Mucosa of descending colon (tissue), 3 donors: ENCODE results near the gene ZIC5. TPM values are rescaled to one million over a fixed set of nuclear protein-coding genes. Genes with fewer than 3 reads are reported as not detected.
A peak's percentile ranks its signal among the peaks of the same experiment; 100 is the strongest.

Experiments
- ATAC-seq: fragments of 200-7000 bp; cut with Tn5 transposase; one replicate; pipeline ENCODE4 v1.9.1; 2020; ENCODE audit warnings: mild to moderate bottlenecking, moderate library complexity
- DNase-seq, 3 donors: peaks; one replicate each; pipeline ENCODE4 v3.0.0-alpha.2; 2020
- H3K36me3 ChIP-seq: fragments of 200-600 bp; one replicate; pipeline ENCODE4 v1.8.0; 2021; ENCODE audit warnings: low read depth, mild to moderate bottlenecking
- H3K4me1 ChIP-seq: fragments of 200-600 bp; one replicate; pipeline ENCODE4 v1.8.0; 2021; ENCODE audit warnings: low read depth, mild to moderate bottlenecking
- H3K4me3 ChIP-seq: fragments of 200-600 bp; one replicate; pipeline ENCODE4 v1.8.0; 2021; ENCODE audit warnings: mild to moderate bottlenecking
- H3K9me3 ChIP-seq: fragments of 200-600 bp; one replicate; pipeline ENCODE4 v1.8.0; 2021; ENCODE audit warnings: mild to moderate bottlenecking
- intact Hi-C, 2 donors: fragments of 100-400 bp; cut with DNase I in 1 of 2; cut with micrococcal nuclease in 1 of 2; formaldehyde crosslinking; loops; one replicate each; pipeline versions ENCODE4 v1.11.0 to v1.11.1; 2022; cut with DNase I, micrococcal nuclease
- total RNA-seq, 3 donors: library from RNA; stranded (reverse); fragmentation: NEBNext Ultra II Directional in 2 of 3; extraction: Animal tissue kit (Norgen Biotek cat#: 25700) in 2 of 3; gene quantifications; one replicate each; pipeline versions ENCODE4 v1.2.1 to v1.2.4, GENCODE V29; 2021 to 2023
- TF ChIP-seq, protein P1 (sequence below): fragments of 200-600 bp; IDR thresholded peaks from one replicate; pipeline ENCODE4 v1.8.0; 2022; ENCODE audit warnings: antibody characterized with exemption, mild to moderate bottlenecking
- donor health status: DM: no; HTN: no; CAD: no; lungs with moderate emphysema.
- donor health status: DM: no; HTN: no; CAD: no.
- donor health status: DM: no; HTN: yes; CAD: no.

Gene ZIC5
- total RNA-seq, 3 donors from 2014 or later: not detected

DNA sequence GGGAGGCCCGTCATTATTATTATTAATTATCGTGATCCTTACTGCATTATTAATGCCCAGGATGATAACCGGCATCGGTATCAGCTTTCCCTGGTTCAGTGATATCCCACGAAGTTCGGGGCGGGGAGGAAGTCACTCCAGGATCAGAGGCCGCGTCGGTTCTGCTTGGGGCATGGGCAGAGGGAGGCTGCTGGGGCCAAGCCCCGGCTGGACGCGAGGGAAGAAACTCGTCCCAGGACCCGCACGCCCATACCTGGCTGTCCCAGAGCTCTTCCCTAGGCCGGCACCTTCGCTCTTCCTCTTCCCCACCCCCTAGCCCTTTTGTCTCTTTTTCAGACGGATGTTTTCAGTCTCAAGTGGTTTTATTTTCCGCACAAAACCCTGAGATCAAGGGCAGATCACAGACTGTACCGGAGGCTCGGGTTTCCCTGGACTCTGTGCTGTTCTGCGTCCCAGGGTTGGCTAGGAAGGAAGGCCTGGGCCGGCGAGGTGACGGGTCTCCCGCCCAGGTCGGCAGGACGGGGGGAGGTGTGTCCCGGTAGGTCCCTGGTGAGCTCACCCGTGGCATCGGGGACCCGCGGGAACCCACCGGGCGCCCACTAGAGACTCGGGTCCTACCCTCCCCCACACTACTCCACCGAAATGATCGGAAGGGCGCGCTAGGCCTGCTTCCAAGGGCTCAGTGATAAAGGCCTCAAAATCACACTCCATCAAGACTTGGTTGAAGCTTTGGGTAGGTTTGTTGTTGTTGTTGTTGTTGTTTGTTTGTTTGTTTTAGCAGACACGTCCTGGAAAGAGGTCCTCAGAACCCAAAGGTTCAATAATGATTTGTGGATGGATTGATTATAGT is 17.9 kb upstream of the ZIC5 start:
- intact Hi-C loops: no loop called here
- peaks cover 22% of the 10 kb centered on the region for H3K4me1 ChIP-seq
- peak in 1 of 3 donors; percentile 33 for DNase-seq
- TF ChIP-seq, protein P1, sequence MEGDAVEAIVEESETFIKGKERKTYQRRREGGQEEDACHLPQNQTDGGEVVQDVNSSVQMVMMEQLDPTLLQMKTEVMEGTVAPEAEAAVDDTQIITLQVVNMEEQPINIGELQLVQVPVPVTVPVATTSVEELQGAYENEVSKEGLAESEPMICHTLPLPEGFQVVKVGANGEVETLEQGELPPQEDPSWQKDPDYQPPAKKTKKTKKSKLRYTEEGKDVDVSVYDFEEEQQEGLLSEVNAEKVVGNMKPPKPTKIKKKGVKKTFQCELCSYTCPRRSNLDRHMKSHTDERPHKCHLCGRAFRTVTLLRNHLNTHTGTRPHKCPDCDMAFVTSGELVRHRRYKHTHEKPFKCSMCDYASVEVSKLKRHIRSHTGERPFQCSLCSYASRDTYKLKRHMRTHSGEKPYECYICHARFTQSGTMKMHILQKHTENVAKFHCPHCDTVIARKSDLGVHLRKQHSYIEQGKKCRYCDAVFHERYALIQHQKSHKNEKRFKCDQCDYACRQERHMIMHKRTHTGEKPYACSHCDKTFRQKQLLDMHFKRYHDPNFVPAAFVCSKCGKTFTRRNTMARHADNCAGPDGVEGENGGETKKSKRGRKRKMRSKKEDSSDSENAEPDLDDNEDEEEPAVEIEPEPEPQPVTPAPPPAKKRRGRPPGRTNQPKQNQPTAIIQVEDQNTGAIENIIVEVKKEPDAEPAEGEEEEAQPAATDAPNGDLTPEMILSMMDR: no peak
- H3K36me3 ChIP-seq: no peaks in the 10 kb centered on the region
- ATAC-seq: peak; percentile 52
- H3K9me3 ChIP-seq: no peaks in the 10 kb centered on the region
- no peak overlapping the region for H3K4me3 ChIP-seq

GRCh38 chr13:99988529-99989275 is 17.1 kb upstream of the ZIC5 start:
- TF ChIP-seq, protein P1: no peak
- no peak for DNase-seq

DNA sequence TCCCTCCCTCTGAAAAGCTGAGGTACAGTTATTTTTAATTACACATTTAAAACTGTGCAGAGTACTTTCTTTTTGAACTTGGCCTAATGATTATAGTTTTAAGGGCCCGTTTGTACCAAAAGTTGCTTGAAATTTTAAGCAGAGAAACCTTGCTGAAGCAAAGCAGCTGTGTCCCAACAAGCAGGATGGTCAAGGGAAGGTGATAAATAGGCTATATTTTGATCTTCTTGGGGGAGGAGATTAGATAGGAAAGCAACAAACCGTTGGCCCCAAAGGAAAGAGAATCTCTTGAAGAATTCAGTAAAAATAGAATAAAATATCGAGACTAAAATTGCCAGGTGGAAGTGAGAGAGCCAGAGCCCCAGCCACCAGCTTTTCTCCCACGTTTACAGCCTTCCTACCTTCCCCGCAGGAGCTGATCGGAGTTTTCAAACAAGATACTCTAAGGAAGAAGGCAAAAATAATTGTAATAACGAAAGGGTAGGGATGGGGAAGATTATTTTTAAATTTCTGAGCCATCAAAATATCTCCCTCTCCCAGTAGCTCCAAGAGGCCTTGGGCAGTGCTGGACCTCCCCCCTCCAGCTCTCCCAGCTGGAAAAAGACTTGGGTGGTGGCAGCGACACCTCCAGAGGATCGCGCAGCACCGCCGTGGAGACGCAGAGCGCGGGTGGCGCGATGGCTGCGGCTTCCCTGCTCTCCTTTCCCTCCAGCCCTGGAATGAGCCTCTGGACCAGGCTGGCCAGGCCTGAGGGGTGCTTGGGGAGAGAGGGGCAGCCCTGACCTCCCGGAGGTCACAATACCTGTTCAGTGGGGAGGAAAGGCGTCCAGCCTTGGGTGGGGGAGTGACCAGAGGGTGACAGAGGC is 15.8 kb upstream of the ZIC5 start:
- DNase-seq (peak in 1 of 3 donors; percentile 30), ATAC-seq (no peak)
- no peak overlapping the region for H3K4me3 ChIP-seq
- no peaks in the 10 kb centered on the region for H3K9me3 ChIP-seq
- TF ChIP-seq, protein P1: no peak
- intact Hi-C loops: no loop called here
- no peaks in the 10 kb centered on the region for H3K36me3 ChIP-seq
- peaks cover 27% of the 10 kb centered on the region for H3K4me1 ChIP-seq

More at GRCh38 chr13:99988529-99989275, 17.1 kb upstream of the ZIC5 start:
- intact Hi-C loops: no loop called here
- Histone ChIP-seq H3K4me3 (no peak overlapping the region), H3K4me1 (peaks cover 22% of the 10 kb centered on the region), H3K36me3 (no peaks in the 10 kb centered on the region), H3K9me3 (no peaks in the 10 kb centered on the region)
- ATAC-seq: no peak

DNA sequence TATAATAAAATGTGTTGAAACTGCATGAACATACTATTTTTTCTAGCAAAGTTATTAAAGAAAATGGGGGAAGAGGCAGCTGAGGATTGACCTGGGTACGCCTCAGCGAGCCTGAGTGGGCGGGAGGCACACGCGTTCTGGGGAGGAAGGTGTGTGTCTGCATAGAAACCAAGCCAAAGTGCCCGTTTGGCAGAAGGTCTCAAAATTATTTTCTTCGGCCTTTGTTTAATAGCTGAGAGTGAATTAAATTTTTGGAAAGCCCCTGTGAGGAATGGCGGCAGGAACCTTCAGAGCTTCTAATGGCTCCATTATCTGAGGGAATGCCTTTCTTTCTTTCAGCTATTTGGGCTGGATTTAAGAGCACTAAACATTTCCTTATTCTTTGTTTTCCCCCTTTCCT is 15.2 kb upstream of the ZIC5 start:
- peaks cover 32% of the 10 kb centered on the region for H3K4me1 ChIP-seq
- H3K36me3 ChIP-seq: no peaks in the 10 kb centered on the region
- H3K4me3 ChIP-seq: no peak overlapping the region
- TF ChIP-seq, protein P1: no peak
- no peak for ATAC-seq
- intact Hi-C loops: no loop called here
- no peaks in the 10 kb centered on the region for H3K9me3 ChIP-seq
- DNase-seq: no peak

DNA sequence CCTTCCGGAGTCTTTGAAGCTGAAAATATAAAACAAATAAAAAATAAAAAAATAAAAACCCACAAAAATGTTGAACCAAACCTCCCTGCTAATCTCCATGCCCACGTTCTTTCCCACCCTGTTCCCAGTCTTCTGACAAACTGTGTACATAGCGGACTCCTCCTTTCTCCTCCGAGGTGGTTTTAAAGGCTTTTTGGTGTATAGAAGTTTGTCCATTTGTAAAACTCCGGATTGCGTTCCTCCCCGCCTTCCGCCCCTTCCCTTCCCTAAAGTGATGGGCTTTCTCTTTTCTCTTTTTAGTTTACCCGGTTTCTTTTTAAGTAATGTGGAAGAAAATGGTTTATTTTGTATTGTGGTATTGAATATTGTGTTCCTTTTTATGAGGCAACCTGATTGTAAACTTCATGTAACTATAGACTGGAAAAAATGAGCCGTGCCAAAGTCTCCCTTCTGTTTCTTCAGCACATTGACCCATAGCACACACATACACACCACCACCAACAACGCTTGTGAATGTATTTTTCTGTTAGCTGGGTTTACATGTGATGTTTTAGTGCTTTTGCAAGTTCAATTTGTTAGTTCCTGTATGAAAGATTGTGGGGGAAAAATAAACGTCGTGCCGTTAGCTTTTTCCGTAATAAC is 14.4 kb upstream of the ZIC5 start:
- no peak for DNase-seq

More for the DNA sequence above, 14.4 kb upstream of the ZIC5 start:
- ATAC-seq: no peak
- Histone ChIP-seq H3K4me1 (peaks cover 31% of the 10 kb centered on the region), H3K9me3 (no peaks in the 10 kb centered on the region), H3K4me3 (no peak overlapping the region), H3K36me3 (no peaks in the 10 kb centered on the region)
- intact Hi-C loops: no loop called here
- TF ChIP-seq, protein P1: no peak
